Iris pigment epithelial cell (primary cell): ENCODE data around the gene RP9.
A peak's percentile ranks its signal among the peaks of the same experiment; 100 is the strongest.

ENCODE experiments used
- DNase-seq: peaks from one replicate; pipeline ENCODE4 v3.0.0-alpha.2; 2011; ENCODE audit warnings: low read depth

The RP9 gene, protein sequence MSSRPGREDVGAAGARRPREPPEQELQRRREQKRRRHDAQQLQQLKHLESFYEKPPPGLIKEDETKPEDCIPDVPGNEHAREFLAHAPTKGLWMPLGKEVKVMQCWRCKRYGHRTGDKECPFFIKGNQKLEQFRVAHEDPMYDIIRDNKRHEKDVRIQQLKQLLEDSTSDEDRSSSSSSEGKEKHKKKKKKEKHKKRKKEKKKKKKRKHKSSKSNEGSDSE

GRCh38 chr7:33109005-33109757 is at the start of gene RP9:
Gene RP9 (minus strand): TSS chr7:33109404. CDS start chr7:33109372, 32 bp downstream.
- DNase-seq: peak; percentile 61

- peak; percentile 33 for DNase-seq
These were observed 48.6 kb upstream of the RP9 start for GRCh38 chr7:33157781-33158180.

DNA sequence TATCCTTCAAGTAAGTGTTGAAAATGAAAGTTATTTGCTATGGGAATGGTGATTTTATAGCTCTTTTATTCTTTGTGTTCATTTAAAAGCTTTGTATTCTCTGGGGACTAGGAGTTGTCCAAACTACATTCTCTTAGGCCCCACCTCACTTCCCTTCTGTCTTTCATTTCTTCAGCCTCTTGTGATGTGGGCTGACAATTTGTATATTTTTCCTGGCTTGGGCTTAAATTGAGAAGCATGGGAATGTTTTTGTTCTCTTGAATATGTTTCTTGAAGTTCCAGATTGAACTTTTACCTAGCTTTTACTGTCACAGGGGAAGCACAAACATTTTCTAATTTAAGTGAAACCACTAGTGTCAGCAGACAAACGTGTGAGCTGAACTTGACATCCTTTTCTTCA is 48.1 kb upstream of the RP9 start:
- peak; percentile 28 for DNase-seq

DNA sequence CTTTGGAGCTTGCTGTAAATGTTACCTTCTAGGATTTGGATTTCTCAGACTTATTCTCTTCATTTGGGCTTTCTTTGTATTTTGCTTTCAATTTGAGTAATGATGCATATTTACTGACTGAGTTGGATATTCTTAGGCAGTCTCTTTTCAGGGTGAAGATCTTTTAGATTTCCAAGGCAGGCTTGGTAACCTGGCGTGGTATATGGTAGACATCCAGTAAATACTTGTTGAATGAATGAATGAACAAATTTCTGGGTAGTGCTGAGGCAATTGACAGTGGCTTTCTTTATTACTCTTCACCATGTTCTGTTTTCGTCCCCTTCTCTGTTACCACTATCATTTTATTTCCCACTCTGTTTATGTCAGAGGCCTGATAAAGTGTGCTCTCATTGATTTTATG is 47.2 kb upstream of the RP9 start:
- DNase-seq: no peak

DNA sequence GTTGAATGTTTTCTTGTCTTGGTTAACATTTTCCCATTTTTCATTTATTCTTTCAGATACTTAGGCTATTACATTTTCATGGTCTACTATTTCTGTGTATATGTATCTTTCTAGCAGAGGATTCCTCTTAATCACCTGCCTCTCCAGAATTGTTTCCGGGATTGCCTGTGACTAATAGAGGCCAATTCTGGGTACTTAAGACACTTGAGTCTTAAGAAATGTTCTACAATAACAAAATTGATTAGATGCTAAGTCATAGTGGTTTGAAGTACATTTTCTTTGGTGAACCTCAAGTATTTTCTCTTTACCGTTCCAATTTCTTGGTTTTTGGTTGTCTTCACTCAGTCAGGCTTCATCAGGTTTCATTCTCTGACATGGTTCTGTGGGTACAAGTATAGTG is 46.6 kb upstream of the RP9 start:
- DNase-seq: peak; percentile 79

DNA sequence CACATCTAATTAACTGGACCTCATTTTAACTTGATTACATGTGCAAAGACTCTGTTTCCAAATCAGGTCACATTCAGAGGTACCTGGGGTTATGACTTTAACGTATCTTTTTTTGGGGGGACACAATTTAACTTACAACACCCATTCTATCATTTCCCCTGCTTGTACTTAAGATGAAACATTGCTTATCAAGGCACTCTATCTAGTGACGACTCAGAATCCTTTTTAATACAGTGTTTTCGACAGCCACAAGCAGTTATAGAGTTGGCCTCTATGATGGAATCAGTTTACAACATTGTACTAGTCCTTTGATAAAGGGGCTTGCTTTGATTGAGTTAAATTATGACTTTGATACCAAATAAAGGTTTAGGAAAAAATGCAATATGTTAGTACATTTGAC is 42.9 kb upstream of the RP9 start:
- no peak for DNase-seq

DNA sequence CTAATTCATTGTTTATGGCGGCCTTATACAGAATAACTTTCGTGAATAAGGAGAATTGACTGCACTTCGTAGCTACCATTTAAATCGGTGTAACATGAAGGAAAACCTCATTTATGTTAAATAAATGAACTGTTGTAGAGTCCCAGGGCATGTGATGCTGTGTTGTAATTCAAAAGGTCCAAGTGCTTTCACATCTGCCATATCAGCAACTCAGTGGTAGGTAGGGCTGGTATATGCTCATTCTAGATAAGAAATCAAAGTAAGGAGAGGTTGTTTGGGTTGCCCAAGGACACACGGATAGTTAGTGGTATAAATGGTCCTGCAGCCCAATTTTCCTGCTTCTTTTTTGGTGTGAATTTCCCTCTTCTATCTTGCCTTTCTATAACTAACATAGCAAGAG is 36.0 kb upstream of the RP9 start:
- no peak for DNase-seq

DNA sequence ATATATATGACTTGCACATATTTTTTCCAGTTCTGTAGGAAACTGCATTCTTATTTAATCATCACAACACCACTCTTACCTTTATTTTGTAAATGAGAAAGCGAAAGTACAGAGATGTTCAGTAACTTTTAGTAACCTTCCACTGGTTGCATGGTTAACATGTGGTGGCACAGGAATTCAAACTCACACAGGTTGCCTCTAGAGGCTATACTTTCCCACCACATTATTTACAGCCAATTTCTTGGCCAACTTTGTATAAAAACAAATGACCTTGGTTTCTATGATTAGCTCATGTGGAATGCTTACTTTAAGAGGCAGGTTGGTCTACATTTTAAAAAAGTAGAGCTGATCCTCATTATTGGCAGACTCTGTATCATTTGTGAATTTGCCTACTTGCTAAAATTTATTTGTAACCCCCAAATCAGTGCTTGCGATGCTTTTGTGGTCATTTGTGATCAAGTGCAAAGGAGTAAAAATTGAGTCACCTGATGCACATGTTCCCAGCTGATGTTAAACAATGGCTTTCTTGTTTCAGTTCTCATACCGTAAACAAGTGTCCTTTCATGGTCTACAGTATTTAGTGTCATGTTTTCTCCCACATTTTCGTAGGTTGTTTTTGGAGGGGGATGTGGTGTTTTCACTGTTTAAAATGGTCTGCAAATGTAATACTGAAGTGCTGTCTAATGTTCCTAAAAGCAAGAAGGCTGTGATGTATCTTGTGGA is 35.0 kb upstream of the RP9 start:
- DNase-seq: peak; percentile 72

DNA sequence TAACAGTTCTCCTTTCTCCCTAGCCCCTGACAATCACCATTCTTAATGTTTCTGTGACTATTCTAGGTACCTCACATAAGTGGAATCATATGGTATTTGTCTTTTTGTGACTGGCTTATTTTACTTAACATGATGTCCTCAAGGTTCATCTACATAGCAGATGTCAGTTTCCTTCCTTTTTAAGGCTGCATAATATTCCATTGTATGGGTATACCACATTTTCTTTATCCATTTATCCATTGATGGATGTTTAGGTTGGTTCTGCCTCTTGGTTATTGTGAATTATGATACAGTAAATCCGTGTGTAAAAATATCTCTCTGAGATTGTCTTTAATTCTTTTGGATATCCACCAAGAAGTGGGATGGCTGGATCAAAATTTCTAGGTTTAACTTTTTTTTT is 33.4 kb upstream of the RP9 start:
- no peak for DNase-seq

GRCh38 chr7:33137103-33137502 is 27.9 kb upstream of the RP9 start:
- no peak for DNase-seq

- DNase-seq: peak; percentile 6
These were observed 21.0 kb upstream of the RP9 start for GRCh38 chr7:33130184-33130583.

DNA sequence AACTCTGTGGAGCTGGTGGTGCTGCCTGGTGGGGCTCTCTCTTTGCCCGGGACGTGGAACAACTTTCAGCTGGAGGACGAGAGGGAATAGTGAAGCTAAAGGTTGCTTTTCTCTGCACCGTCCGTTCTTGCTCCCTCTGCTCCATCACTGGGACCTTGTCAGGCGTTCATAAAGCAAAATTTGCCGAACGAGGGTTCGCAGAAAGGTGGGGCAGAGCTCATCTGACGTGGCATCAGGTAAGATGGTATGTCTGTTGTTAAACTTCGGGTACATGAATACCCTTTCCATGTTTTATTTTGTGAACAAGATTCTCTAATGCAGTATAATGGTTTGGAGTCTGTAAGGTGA is 20.6 kb upstream of the RP9 start:
- DNase-seq: peak; percentile 4

GRCh38 chr7:33128990-33129805 is 20.0 kb upstream of the RP9 start, which contains the start of gene BBS9:
Gene BBS9 (plus strand): TSS chr7:33129564. CDS start chr7:33146253, 16,689 bp downstream.
- peak; percentile 96 for DNase-seq

- no peak for DNase-seq
These were observed 19.4 kb upstream of the RP9 start for GRCh38 chr7:33128631-33128989.

GRCh38 chr7:33127085-33127484 is 17.9 kb upstream of the RP9 start:
- DNase-seq: no peak

GRCh38 chr7:33118383-33118782 is 9.2 kb upstream of the RP9 start:
- DNase-seq: no peak

GRCh38 chr7:33114976-33115375 is 5.8 kb upstream of the RP9 start:
- DNase-seq: no peak

- no peak for DNase-seq
These were observed 2.4 kb upstream of the RP9 start for GRCh38 chr7:33111614-33112013.

- peak; percentile 15 for DNase-seq
These were observed 594 bp upstream of the RP9 start for GRCh38 chr7:33109758-33110238.

DNA sequence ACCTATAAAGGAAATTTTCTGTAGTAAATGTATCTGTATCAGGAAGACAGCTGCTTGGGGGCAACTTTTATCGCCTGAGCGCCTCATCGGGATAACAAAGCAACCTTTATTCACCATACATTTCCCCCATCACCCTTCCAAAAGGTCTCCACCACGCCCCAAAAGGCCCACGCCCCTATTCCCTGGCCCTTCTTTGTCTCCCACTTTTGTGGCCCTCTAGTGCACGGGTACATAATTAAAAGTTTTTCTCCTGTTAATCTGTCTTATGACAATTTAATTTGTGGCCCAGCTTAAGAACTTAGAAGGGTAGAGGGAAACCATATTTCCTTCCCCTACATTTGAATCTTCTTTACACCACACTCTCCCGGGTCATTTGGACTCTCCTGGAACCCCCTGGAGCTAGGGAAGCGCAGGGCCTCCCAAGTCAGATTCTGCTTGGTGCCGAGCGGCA is 625 bp downstream of the RP9 start:
- DNase-seq: peak; percentile 60

DNA sequence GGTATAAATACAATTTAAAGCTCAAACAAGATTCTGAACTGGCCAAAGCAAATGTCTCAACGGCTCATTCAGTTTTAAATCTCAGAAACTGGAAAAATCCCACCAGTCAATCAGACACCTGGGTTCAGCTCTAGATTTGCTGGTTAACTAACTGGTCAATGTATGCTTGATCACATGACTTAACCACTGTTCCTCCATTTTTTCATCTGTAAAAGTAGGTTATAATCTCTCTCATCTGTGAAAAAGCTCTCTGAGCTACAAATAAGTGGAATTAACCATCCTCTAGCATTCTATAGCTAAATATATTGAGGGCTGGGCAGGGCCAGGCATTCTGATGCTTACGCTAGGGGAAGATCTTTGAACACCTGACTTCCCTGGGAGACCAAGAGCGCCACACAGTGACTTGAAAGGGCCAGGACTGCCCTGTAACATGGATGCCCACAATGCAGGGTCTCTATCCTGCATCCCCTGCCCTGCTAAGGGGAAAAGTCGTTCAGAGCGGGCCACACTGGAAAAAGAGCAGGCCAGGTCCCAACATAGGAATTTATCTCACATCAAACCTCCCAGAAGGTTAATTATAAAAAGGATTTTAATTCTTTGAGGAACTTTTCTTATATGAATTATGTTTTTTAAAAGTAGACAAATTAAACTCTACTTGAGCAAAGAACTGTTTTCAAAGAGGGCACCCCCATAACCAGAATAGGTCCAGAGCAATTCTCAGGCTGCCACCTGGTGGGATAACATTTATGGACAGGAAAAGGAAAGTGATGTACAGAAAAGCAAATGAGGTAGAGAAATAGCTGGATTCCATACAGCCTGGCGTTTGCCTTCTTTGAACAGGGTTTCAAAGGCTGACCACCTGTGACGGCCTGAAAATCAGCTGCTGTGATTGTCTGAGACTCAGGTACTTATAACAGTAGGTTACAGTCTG is 1.8 kb downstream of the RP9 start:
- DNase-seq: peak; percentile 59
